CD4-positive, alpha-beta T cell (primary cell): ENCODE data around the gene GPRC5C. TPM values are rescaled to one million over a fixed set of nuclear protein-coding genes. Genes with fewer than 3 reads are reported as not detected.

ENCODE experiments used
- ATAC-seq: fragments of 200-7000 bp; cut with Tn5 transposase; one replicate; pipeline ENCODE4 v1.10.0; 2022; ENCODE audit warnings: mild to moderate bottlenecking; ENCODE audit not compliant: poor library complexity
- CTCF ChIA-PET: fragments of 350-600 bp; sonication (Branson Sonifier 250); formaldehyde crosslinking; loops from one replicate; lab custom pipeline; 2021; ENCODE audit warnings: antibody characterized with exemption, inconsistent platforms; lab: Charles Lee
- POLR2A ChIA-PET: fragments of 350-600 bp; sonication (Branson Sonifier 250); formaldehyde crosslinking; loops from one replicate; lab custom pipeline; 2021; ENCODE audit warnings: antibody characterized with exemption, inconsistent platforms; lab: Charles Lee
- DNase-seq, 14 experiments: peaks; one replicate each; pipeline ENCODE4 v3.0.0-alpha.2; 2013 to 2020; ENCODE audit warnings: mixed read lengths in 2 of 14
- H3K27ac ChIP-seq, 2 donors: one replicate each; pipeline versions ENCODE4 v1.5.1 to v1.7.0; 2013; ENCODE audit warnings: low read length in 2 of 2, low read depth in 1 of 2, mild to moderate bottlenecking in 1 of 2
- H3K27me3 ChIP-seq, 2 experiments: 1 replicate in 1 of 2; 2 replicates in 1 of 2; pipeline versions ENCODE4 v1.6.1 to v1.7.0; 2013; ENCODE audit warnings: low read length in 2 of 2, control low read depth in 1 of 2, mild to moderate bottlenecking in 1 of 2, moderate library complexity in 1 of 2; ENCODE audit not compliant: insufficient read depth in 2 of 2, control insufficient read depth in 1 of 2
- H3K36me3 ChIP-seq: one replicate; pipeline ENCODE4 v1.6.1; 2013; ENCODE audit warnings: low read length, control low read depth; ENCODE audit not compliant: insufficient read depth
- H3K4me1 ChIP-seq: one replicate; pipeline ENCODE4 v1.6.1; 2013; ENCODE audit warnings: low read length, control low read depth; ENCODE audit not compliant: insufficient read depth
- H3K4me3 ChIP-seq: one replicate; pipeline ENCODE4 v1.5.1; 2013; ENCODE audit warnings: mild to moderate bottlenecking, low read length, moderate library complexity
- H3K9me3 ChIP-seq, 2 experiments: 1 replicate in 1 of 2; 2 replicates in 1 of 2; pipeline versions ENCODE4 v1.6.1 to v1.7.0; 2013; ENCODE audit warnings: low read length in 2 of 2, mild to moderate bottlenecking in 2 of 2, control low read depth in 1 of 2, moderate library complexity in 1 of 2; ENCODE audit not compliant: control insufficient read depth in 1 of 2, insufficient read depth in 1 of 2
- H3K27ac Mint-ChIP-seq: one replicate; pipeline ENCODE4 v1.8.0; 2020; ENCODE audit warnings: mixed read lengths
- H3K27me3 Mint-ChIP-seq: one replicate; pipeline ENCODE4 v1.8.0; 2021; ENCODE audit warnings: mixed read lengths
- H3K36me3 Mint-ChIP-seq: one replicate; pipeline ENCODE4 v1.8.0; 2021; ENCODE audit warnings: low read depth, mixed read lengths
- H3K4me1 Mint-ChIP-seq: one replicate; pipeline ENCODE4 v1.8.0; 2021; ENCODE audit warnings: low read depth, mixed read lengths
- H3K4me3 Mint-ChIP-seq: one replicate; pipeline ENCODE4 v1.8.0; 2020; ENCODE audit warnings: mild to moderate bottlenecking, mixed read lengths
- H3K9me3 Mint-ChIP-seq: one replicate; pipeline ENCODE4 v1.8.0; 2020; ENCODE audit warnings: mixed read lengths
- intact Hi-C, 2 experiments: fragments of 100-400 bp; cut with DNase I in 1 of 2; cut with micrococcal nuclease in 1 of 2; formaldehyde crosslinking; loops; one replicate each; pipeline versions ENCODE4 v1.15.1 to v1.9.0; 2023 to 2025; cut with DNase I, micrococcal nuclease
- total RNA-seq, 174 experiments: library from RNA in 2 of 174; stranded (reverse) in 2 of 174; gene quantifications; one replicate each; pipeline ENCODE4 v1.2.3 and lab custom pipeline; 2021 to 2026
- TF ChIP-seq, protein P1 (sequence below): fragments of 200-600 bp; IDR thresholded peaks from one replicate; pipeline ENCODE4 v1.8.0; 2022; ENCODE audit warnings: antibody characterized with exemption, mild to moderate bottlenecking

The GPRC5C gene
- total RNA-seq, 2 experiments from 2014 or later = not detected

DNA sequence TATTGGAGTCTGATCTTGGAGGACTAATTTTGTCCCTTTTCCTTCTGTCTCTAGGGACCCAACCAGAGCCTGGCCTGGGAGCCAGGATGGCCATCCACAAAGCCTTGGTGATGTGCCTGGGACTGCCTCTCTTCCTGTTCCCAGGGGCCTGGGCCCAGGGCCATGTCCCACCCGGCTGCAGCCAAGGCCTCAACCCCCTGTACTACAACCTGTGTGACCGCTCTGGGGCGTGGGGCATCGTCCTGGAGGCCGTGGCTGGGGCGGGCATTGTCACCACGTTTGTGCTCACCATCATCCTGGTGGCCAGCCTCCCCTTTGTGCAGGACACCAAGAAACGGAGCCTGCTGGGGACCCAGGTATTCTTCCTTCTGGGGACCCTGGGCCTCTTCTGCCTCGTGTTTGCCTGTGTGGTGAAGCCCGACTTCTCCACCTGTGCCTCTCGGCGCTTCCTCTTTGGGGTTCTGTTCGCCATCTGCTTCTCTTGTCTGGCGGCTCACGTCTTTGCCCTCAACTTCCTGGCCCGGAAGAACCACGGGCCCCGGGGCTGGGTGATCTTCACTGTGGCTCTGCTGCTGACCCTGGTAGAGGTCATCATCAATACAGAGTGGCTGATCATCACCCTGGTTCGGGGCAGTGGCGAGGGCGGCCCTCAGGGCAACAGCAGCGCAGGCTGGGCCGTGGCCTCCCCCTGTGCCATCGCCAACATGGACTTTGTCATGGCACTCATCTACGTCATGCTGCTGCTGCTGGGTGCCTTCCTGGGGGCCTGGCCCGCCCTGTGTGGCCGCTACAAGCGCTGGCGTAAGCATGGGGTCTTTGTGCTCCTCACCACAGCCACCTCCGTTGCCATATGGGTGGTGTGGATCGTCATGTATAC, 8.0 kb downstream of the GPRC5C start:
- CTCF ChIA-PET = no interaction called here

GRCh38 chr17:74441537-74441936, 9.6 kb downstream of the GPRC5C start:
- ATAC-seq (no peak), DNase-seq (no peak)
- POLR2A ChIA-PET = no interaction called here
- TF ChIP-seq, protein P1, sequence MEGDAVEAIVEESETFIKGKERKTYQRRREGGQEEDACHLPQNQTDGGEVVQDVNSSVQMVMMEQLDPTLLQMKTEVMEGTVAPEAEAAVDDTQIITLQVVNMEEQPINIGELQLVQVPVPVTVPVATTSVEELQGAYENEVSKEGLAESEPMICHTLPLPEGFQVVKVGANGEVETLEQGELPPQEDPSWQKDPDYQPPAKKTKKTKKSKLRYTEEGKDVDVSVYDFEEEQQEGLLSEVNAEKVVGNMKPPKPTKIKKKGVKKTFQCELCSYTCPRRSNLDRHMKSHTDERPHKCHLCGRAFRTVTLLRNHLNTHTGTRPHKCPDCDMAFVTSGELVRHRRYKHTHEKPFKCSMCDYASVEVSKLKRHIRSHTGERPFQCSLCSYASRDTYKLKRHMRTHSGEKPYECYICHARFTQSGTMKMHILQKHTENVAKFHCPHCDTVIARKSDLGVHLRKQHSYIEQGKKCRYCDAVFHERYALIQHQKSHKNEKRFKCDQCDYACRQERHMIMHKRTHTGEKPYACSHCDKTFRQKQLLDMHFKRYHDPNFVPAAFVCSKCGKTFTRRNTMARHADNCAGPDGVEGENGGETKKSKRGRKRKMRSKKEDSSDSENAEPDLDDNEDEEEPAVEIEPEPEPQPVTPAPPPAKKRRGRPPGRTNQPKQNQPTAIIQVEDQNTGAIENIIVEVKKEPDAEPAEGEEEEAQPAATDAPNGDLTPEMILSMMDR = no peak
- Histone ChIP-seq H3K27ac (no peak overlapping the region), H3K27me3 (peaks cover 5% of the 10 kb centered on the region in 2 experiments), H3K4me1 (peaks cover 19% of the 10 kb centered on the region), H3K9me3 (peaks cover 21 to 32% of the 10 kb centered on the region in 2 experiments), H3K4me3 (no peak overlapping the region), H3K36me3 (no peaks in the 10 kb centered on the region)
- Mint-ChIP-seq H3K9me3 (peaks cover 7% of the 10 kb centered on the region), H3K27ac (no peak overlapping the region), H3K36me3 (no peaks in the 10 kb centered on the region), H3K4me3 (no peak overlapping the region), H3K27me3 (peaks cover 20% of the 10 kb centered on the region), H3K4me1 (no peaks in the 10 kb centered on the region)
- intact Hi-C loops = no loop called here
- CTCF ChIA-PET = no interaction called here

More for the DNA sequence above, 8.0 kb downstream of the GPRC5C start:
- intact Hi-C loops = loop anchor here in 1 of 2 experiments (5.0 kb wide), 1 partner anchor 52 kb away; no protein-coding TSS in a partner anchor
- TF ChIP-seq, protein P1 = no peak
- no peak for DNase-seq
- H3K27me3 ChIP-seq = peaks cover 5% of the 10 kb centered on the region in 2 experiments
- no peak for ATAC-seq
- POLR2A ChIA-PET = no interaction called here
- H3K4me3 Mint-ChIP-seq = no peak overlapping the region
- H3K4me3 ChIP-seq = no peak overlapping the region
- H3K27ac Mint-ChIP-seq = no peak overlapping the region
- peaks cover 21 to 32% of the 10 kb centered on the region in 2 experiments for H3K9me3 ChIP-seq
- no peaks in the 10 kb centered on the region for H3K36me3 Mint-ChIP-seq
- H3K9me3 Mint-ChIP-seq = peaks cover 7% of the 10 kb centered on the region
- H3K27me3 Mint-ChIP-seq = peaks cover 34% of the 10 kb centered on the region
- H3K36me3 ChIP-seq = no peaks in the 10 kb centered on the region
- H3K27ac ChIP-seq = no peak overlapping the region
- H3K4me1 ChIP-seq = peaks cover 16% of the 10 kb centered on the region
- H3K4me1 Mint-ChIP-seq = no peaks in the 10 kb centered on the region

DNA sequence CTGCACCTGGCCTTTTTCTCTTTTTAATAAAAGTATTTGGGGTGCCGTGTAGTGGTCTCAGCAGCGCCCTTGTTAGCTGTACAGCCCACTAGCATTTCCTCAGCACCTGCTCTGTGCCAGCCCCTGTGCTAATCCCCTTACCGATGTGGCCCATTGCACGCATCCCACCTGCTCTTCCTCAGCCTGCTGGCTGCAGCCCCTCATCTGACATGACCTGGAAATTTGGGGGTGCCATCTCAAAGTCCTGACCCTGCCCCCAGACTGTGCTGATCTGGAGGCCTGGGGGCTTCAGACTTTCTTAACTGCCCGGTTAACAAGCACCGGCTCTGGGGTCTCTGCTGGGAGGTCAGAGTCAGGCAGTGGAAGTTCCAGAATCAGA, 10.4 kb downstream of the GPRC5C start:
- ATAC-seq (no peak), DNase-seq (no peak)
- Mint-ChIP-seq H3K27ac (no peak overlapping the region), H3K36me3 (no peaks in the 10 kb centered on the region), H3K27me3 (peaks cover 15% of the 10 kb centered on the region), H3K9me3 (peaks cover 5% of the 10 kb centered on the region), H3K4me3 (no peak overlapping the region), H3K4me1 (no peaks in the 10 kb centered on the region)
- Histone ChIP-seq H3K27me3 (peaks cover 5% of the 10 kb centered on the region in 2 experiments), H3K4me1 (peaks cover 21% of the 10 kb centered on the region), H3K4me3 (no peak overlapping the region), H3K9me3 (peaks cover 20 to 25% of the 10 kb centered on the region in 2 experiments), H3K27ac (no peak overlapping the region), H3K36me3 (no peaks in the 10 kb centered on the region)
- TF ChIP-seq, protein P1 = no peak
- intact Hi-C loops = no loop called here
- ChIA-PET POLR2A (no interaction called here), CTCF (no interaction called here)
